Sciatic nerve (tissue), 2 donors: Measurements from ENCODE around the gene NRP1. TPM values are rescaled to one million over a fixed set of nuclear protein-coding genes. Genes with fewer than 3 reads are reported as not detected.
"Not testable (repeated sequence)": the region's sequence is repeated elsewhere in the genome, so short reads cannot be mapped to it uniquely, and the experiment has no call there.

Experiments
- ATAC-seq: fragments of 200-7000 bp; cut with Tn5 transposase; one replicate; pipeline ENCODE4 v1.9.1; 2020; ENCODE audit warnings: mild to moderate bottlenecking, moderate library complexity
- DNase-seq: peaks from one replicate; pipeline ENCODE4 v3.0.0-alpha.2; 2020; ENCODE audit warnings: low spot score
- intact Hi-C: fragments of 100-400 bp; cut with DNase I; formaldehyde crosslinking; loops from one replicate; pipeline ENCODE4 v1.14.2; 2022
- total RNA-seq: library from RNA; stranded (reverse); fragmentation: NEBNext Ultra II Directional; extraction: Animal tissue kit (Norgen Biotek cat#: 25700); gene quantifications from one replicate; pipeline ENCODE4 v1.2.1, GENCODE V29; 2021
- donor health status: DM: no; HTN: no; CAD: no.
- donor health status: DM: no; HTN: no; CAD: no.

The NRP1 gene
- 156 TPM for total RNA-seq

- ATAC-seq (peak; percentile 2), DNase-seq (peak; percentile 63)
- intact Hi-C loops = loop anchor here (10.0 kb wide), 1 partner anchor 1301 kb away; no protein-coding TSS in a partner anchor
Measured at GRCh38 chr10:33334153-33334804, at the start of gene NRP1. TSS of gene NRP1 (minus strand) at chr10:33334667. CDS start at chr10:33334382, 285 bp downstream.

- DNase-seq, intact Hi-C loops, ATAC-seq: not testable (repeated sequence)
Measured at GRCh38 chr10:33384201-33384600, 49.7 kb upstream of the NRP1 start.

DNA sequence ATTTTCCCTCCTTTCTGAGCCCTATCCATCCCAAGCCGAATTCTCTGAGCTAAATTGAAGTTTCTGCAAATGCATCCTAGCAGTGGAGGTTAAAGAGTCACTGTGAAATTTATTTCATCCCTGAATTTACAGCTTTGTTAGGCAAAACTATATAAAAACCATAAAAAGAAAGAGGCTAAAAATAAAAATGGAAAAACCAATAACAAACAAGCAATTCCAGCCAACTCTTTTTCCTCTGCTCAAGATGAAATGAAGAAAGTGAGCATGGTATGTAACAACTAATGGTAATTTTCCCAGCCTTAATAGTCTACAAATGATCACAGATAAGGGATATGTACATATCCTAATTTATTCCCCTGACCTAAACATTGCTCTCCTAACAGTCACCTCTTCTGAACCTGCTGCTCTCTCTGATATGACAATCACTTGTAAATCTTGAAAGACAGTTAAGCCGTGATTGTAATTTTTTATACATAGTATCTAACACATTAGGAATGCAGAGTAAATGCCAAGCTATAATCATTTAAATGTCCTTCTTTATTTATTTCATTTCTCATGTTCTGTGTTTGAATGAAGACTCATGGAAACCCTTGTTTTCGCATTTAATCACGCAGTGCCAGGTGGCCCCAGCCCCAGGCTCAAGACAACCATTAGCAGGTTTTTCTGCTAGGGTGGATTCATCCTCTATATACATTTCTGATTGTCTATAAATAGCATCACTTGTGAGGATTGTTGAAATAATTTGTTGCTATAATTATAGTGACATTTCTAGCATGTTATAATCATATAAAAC lies 48.6 kb upstream of the NRP1 start:
- ATAC-seq (no peak), DNase-seq (no peak)
- intact Hi-C loops = loop anchor here (2.0 kb wide), 1 partner anchor 62 kb away; no protein-coding TSS in a partner anchor

GRCh38 chr10:33382216-33382600 lies 47.7 kb upstream of the NRP1 start:
- ATAC-seq (peak; percentile 33), DNase-seq (no peak)
- intact Hi-C loops = loop anchor here (2.0 kb wide), 1 partner anchor 63 kb away; no protein-coding TSS in a partner anchor

DNA sequence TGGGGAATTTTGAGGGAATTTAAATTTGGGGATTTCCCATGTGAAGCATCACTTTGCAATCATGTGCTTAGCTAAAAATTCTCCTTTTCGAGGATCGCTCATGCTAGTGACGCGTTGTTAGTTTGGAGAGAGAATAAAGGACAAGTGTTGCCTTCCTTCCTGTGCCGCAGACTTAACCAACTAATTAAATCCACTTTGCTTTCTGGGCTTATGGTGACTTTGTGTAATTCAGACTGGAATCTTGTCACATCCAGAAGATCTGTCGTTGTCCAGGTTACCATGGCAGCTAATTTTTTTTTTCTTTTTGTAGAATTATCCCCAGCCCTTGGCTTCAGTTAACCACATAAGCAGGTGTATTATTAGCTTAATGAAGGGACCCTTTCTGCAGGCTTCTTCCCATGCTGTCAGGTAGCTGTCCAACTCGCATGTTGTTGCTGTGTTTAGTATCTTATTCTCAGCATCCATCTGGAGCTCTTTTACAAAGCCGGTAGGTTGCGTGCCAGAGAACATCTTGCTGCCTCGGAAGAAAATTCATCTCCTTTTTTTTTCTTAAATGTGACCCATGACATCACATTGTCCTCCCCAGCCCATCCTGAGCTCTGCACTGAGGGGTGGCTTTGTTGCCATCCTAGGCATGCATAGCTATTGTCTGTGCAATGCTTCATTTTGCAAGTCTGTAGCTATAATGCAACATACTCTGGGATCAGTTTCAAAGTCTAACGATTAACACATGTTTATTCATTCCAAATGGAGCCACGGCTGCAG lies 47.2 kb upstream of the NRP1 start:
- no peak for DNase-seq
- ATAC-seq = peak; percentile 77
- intact Hi-C loops = loop anchor here (2.0 kb wide), 1 partner anchor 63 kb away; no protein-coding TSS in a partner anchor

DNA sequence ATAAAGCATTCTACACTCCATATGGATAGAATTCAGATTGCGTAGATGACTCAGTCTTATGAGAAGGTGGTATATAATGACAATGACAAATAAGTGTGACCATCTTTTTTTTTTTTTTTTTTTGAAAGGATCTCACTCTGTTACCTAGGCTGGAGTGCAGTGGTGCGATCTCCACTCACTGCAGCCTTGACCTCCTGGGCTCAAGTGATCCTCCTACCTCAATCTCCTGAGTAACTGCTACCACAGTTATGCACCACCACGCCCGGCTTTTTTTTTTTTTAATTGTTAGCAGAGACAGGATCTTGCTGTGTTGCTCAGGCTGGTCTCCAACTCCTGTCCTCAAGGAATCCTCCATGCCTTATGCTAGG lies 43.2 kb upstream of the NRP1 start:
- no peak for DNase-seq
- intact Hi-C loops = no loop called here
- no peak for ATAC-seq

- intact Hi-C loops = no loop called here
- DNase-seq = no peak
- no peak for ATAC-seq
Measured at GRCh38 chr10:33376976-33377657, 42.6 kb upstream of the NRP1 start.

DNA sequence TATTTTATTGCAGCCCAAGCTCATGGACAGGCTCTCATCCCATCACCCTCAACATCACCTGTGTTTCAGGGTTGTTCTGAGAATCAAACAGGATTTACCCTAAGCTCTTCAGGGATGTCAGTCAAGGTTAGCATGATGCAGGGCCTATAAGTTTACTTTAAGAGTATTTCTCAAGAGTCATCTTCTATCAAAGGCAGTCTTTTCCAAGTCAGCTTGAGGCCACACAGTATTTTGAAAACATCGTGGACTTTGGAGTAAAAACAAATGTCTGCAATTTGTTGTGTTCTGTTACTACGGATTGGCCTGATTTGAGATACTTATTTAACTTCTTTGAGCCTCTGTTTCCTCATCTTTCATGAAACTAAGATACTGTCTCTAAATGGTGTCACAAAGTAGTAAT lies 42.0 kb upstream of the NRP1 start:
- intact Hi-C loops = no loop called here
- no peak for DNase-seq
- no peak for ATAC-seq

DNA sequence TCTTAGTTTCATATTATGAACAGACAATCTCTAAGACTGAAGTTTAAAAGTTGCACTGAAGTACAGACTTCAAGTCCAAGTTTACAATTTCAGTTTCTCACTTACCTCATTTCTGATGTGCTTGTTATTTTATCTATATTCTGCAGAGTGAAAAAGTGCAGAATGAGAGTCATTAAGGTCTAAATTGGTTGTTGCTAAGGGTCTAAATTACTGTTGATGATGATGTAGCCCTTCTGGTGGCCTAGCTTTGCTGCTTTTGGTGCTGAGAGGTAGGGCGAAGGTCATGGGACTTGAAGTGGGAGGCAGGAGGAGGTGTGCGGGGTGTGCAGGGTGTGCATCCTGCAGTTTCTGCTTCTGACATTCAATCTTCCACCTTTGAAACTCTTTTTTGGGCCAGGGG lies 38.8 kb upstream of the NRP1 start:
- DNase-seq (no peak), ATAC-seq (no peak)
- intact Hi-C loops = no loop called here

DNA sequence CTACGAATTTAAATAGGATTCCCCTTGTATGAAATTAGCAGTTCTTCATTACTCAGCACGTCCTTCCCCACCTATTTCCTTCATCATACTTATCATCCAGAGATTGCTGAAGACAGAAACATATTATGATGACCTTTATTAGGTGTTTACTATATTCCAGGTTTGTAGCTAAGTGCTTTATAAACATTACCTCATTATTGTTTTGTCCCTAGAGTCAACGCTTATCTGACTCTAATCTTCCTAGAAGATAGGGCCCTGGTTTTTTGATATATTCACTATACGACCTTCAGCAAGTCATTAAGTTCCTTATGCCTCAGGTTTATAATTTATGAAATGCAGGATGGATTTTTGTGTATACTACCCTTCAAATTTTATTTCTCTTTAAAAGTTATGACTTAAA lies 36.8 kb upstream of the NRP1 start:
- DNase-seq (no peak), ATAC-seq (no peak)
- intact Hi-C loops = no loop called here

GRCh38 chr10:33370434-33370930 lies 36.0 kb upstream of the NRP1 start:
- no peak for ATAC-seq
- no peak for DNase-seq
- intact Hi-C loops = no loop called here

DNA sequence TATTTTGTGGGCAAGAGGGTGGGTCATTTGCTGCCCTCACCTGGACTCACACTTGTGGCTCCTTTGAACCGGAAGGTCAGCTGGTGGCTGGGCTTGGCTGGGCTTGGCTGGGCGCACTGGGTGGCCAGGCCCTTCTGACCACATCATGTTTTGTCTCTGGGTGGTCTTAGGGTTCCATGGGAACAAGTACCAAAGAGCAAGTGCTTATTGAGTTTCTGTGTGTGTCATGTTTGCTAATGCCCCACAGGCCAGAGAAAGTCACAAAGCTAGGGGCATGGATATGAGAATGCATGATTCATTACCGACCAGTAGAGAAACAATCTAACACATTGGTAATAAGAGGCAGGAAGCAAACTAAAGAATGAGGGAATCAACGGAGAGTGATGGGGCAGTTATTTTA lies 33.6 kb upstream of the NRP1 start:
- ATAC-seq = no peak
- no peak for DNase-seq
- intact Hi-C loops = no loop called here

- DNase-seq = no peak
- peak; percentile 65 for ATAC-seq
- intact Hi-C loops = no loop called here
Measured at GRCh38 chr10:33365871-33366411, 31.5 kb upstream of the NRP1 start.

DNA sequence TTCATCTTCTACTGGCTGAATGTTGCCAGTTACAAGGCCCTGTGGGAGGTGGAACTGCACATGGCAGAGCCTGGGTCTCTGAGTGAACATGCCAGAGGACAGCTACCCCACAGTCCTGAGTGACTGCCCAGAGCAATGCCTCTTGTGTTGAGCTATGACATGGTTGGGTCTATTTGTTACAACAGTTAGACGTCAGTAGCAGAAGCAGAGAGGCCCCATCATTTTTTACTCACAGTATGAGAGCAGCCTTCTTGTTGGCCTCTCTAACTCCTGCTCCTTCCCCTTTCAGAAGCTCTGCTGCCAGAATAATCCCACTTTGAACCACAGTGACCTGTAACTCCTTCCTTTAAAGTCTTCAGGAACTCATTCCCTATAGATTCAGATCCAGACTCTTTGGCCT lies 30.8 kb upstream of the NRP1 start:
- intact Hi-C loops = no loop called here
- DNase-seq = no peak
- ATAC-seq = no peak

- intact Hi-C loops = no loop called here
- ATAC-seq (no peak), DNase-seq (no peak)
Measured at GRCh38 chr10:33363106-33363505, 28.6 kb upstream of the NRP1 start.

DNA sequence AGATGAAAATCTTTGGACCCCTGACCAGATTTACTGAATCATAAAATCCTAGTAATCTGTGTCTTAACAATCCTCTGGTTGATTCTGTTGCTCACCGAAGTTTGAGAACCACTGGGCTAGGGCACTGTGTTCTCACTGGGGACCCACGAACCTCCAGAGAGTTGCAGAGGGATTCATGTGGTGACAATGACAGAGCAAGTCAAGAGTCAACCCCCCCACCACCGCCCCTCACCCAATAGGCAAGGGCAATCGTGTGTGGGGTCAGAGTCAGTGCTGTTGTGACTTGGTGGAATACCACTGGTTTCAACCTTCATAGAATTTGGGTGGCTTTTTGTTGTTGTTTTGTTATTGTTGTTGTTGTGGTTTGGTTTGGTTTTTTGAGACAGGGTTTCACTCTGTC lies 23.5 kb upstream of the NRP1 start:
- intact Hi-C loops = no loop called here
- DNase-seq = no peak

DNA sequence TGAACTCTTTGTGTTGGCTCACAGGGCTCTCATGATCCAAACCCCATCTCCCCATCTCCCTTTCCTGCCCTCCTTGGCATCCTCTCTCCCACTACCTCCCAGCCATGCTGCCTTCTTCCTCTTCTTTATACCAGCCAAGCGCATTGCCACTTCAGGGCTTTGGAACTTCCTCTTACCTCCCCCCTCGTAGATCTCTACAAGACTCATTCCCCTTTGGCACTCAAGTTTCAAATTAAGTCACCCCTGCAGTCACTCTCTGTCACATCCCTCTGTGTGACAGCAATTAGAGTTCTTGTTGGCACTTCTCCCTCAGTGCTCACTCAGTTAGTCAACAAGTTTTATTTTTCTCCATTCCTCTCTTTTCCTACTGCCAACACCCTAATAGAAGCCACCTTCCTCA lies 20.8 kb upstream of the NRP1 start:
- ATAC-seq = peak; percentile 74
- intact Hi-C loops = no loop called here
- DNase-seq = no peak

More for the DNA sequence above, 23.5 kb upstream of the NRP1 start:
- ATAC-seq = no peak

- intact Hi-C loops = no loop called here
- ATAC-seq (no peak), DNase-seq (no peak)
Measured at GRCh38 chr10:33353853-33354252, 19.4 kb upstream of the NRP1 start.

DNA sequence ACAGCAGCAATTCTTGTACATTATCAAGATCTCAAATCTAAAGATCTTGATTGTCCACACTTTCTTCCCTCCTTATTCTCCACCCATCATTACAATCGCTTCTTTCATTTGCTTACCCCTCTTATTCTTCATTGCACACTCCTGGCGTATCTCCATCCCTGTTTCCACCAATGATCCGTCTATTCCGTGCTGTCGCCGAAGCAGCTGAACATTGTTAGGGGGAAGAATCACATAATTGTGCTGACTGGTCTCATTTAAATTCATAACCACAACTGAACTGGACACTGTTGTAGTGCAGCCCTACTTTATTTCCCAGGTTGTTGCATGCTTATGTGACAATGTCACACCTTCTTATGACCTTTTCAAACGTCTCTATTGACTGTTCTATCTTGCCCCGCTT lies 18.9 kb upstream of the NRP1 start:
- ATAC-seq (no peak), DNase-seq (no peak)
- intact Hi-C loops = no loop called here
